HG03159 (cell line): ENCODE data around the gene MRTFA.
A peak's percentile ranks its signal among the peaks of the same experiment; 100 is the strongest.

ENCODE experiments used
- ATAC-seq: cut with Tn5 transposase; IDR thresholded peaks from one replicate; pipeline ENCODE4 v1.9.1; 2021; ENCODE audit warnings: mild to moderate bottlenecking, moderate library complexity; ENCODE audit not compliant: unreplicated experiment

The MRTFA gene

DNA sequence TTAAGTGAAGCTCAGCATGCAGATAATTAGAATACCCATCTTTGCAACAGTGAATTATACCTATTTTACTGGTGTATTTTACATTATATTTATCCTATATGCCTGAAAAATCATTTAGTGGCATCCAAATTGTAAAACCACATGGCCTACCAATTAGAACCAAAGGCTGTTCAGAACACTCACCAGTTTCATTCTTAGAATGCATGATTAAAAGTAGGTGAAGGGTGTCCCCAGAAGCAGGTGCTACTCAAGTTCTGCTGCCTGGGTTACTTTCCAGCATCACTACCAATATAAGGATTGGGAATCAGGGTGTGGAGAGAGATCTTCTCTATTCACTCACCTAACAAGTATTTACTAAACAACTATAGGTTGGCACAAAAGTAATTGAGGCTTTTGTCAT, 162.8 kb downstream of the MRTFA start:
- no peak for ATAC-seq

DNA sequence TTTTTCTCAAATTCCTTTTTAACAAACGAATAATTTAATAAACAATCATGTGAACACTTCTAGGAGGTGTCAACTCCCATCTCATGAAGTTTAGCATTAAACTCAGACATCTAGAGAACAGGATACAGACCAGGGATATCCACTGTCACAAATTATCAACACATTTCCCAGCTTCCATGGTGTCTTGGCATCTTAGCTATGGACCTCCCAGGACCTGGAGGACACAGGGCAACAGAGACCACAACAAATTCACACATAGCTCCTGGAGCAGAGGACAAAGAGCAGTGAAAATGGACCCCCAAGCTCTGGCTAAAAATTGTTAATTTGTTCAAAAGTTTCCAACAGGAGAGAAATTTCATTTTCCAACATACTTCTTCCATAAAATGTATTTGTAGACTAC, 163.9 kb downstream of the MRTFA start:
- ATAC-seq = no peak

DNA sequence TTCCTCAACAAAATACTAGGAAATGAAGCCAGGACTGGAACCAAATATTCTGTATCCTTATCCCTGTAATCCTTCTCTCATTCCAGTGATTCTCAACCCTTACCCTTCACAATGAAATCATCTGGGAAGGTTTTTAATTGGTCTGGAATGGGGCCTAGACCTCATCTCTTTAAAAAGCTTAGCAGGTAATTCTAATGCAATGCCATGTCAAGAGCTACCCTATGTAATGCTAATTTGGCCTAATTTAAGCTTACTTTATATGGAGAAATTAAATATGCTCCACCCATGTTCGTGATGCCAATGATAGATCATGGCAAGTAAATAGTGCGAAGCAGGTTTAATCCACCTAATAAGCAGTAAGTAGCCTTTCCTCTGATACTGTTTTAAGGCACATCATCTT, 164.5 kb downstream of the MRTFA start:
- ATAC-seq = no peak

DNA sequence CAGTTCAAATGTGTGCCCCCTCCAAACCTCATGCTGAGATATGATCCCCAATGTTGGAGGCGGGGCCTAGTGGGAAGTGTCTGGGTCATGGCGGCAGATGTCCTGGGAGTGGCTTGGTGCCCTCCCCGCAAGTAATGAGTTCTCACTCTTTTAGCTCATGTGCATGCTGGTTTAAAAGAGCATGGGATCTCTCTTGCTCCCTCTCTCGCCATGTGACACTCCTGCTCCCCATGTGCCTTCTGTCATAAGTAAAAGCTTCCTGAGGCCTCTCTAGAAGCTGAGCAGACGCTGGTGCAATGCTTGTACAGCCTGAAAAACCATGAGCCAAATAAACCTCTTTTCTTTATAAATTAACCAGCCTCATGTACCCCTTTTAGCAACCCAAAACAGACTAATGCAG, 167.3 kb downstream of the MRTFA start:
- ATAC-seq = no peak

DNA sequence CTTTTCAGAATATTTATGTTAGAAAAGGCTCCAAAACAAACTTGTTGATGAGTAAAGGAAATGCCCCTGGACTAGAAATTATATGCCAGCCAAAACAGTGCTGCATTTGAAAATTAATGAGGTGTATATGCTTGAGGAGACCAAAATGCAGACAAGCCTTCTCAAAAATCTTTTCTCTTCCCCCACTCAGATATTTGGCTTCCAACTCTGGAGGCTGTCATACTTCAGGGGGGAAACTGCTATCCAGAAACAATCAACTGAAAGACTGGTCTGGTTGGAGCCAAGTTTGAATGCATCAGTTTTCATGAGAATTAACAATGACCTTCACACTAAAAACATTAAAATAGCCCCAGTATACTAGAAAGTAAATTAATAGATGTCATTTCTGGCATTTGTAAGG, 167.9 kb downstream of the MRTFA start:
- ATAC-seq = no peak

DNA sequence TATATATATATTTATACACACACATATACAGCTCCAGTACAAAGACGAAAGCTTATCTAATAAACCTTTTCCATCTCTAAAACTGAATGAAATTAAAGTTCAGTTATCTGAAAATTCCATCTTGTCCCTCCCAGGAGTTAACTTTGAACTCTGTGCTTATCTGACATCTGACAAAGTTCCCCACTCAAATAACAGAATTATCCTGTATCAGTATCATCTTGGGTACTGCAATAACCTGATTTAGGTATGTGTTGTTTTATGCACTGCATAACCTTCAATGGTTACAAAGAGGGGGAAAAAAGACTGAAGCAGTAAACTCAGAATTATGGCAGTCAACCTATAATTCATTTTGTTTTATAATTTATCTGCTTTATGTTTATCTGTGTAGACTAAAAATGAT, 169.5 kb downstream of the MRTFA start:
- no peak for ATAC-seq

DNA sequence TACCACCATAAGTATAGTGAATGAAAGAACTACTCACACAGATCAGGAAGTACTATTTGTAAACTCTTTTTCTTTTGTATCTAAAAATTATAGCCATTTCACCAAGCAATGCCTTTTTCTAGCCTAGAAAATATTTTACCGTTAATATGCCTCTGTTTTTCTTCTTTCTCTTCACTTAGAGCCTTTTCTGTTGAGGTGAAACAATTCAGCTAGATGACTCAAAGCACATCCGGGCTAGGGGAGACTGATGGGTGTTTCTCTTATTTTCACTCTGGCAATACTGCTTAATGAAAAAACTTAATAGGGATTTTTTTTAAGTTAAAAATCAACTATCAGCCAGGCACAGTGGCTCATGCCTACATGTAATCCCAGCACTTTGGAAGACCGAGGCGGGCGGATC, 172.8 kb downstream of the MRTFA start:
- ATAC-seq = peak; percentile 41

DNA sequence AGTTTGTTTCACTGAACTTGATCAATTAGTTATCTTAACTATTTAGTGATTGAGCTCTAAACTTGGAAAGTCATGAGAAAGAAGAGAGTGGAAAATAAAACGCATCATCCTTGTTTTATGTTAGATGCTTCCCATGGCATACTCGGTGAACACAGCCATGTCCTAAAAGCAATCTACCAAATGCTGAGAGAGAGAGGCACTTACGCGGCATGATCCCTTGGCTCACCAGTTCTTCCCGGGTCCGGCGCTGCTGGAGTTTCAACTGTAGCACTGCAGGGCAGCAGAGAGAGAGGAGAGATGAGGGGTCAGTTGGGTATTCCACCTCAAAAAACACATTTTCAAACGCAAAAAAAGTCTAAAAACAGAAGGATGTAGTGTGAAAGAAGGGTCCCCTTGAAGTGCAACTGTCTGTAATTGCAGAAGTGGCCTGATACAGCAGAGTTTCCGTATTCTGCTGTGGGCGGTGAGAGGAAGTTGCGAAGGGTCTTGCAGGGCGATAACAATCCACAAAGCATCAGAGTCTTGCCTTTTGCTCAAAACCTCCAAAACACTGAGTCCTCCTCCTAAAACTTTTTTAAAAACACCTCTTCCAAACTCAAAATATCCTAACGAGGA, 173.4 kb downstream of the MRTFA start:
- ATAC-seq = peak; percentile 69

DNA sequence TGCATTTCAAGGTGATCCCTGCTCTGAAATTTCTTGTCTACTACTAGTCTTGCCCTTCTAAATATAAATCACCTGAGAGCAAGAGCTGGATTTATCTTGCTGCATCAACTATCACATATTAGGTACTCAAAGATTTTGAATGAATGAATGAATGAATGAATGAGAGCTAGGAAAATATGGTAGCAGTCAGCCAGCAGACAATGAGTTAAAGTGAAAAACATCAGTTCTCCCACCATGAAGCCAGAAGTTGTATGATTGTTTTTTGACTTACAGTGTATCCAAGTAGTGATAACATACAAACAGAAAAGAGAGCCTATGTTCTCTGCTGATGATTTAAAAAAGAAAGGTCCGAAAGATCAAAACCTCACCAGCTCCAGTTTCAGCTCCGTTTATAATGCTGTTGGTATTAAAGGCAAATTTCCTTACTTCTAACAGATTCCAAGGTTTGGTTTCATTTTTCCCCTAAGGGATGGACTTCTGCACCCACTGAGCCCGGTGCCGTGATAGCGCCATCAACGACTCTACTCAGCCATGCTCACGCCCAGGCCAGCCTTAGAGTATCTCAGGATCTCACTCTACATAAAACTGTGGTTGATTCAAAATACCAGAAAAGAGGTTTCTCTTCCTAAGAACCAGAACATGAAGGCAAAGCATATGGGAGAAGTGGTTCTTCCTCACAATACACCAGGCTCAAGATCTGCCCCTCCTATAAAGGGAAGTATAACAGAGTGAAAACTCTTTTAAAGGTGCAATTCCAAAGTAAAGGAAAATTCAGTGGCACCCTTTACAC, 174.1 kb downstream of the MRTFA start:
- no peak for ATAC-seq

DNA sequence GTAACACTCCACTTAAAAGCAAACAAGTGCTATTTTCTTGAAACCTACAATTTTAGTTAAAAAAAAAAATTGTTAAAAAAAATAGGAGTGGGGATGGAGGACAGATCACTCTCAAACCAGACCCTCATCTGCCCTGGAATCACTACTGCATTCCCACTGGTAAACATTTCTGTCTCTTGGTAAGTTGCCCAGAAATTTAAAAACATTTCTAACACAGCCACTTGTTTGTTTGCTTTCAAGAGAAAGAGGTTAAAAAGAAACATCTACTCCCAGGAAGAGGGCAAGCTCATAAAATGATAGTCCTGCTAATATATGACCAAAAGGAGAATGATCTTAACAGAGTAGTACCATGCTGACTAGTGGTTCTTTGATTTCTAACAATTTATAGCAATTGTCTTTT, 182.8 kb downstream of the MRTFA start:
- ATAC-seq = no peak

DNA sequence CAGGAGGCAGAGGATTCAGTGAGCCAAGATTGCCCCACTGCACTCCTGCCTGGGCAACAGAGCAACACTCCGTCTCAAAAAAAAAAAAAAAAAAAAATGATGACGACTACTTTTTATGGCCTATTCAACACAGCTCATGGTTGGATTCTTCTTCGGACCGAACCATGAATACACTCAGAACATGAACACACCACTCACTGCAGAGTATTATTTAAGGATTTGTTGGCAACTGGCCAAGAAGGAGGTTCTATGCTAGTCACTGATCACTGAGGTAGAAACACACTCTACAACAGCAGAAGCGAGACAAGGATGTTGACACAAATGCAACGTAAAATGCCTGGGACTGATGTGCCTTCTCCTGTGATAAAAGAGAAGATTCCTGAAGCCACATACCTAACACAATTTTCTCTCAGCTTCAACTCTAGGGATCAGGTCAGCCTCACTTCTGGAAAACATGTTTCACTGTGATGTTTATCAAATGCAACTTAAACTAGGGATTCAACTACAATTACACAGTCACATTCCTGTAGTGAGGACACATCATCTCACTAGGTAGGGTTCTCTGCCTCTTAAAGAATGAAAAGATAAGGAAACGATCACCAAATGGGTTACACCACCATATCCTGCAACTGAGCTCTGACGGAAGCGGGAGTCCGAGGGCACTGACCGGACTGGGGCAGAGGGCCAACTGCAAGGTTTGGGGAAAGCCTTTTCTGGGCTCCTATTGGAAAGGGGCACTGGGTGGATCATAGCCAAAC, 183.6 kb downstream of the MRTFA start:
- ATAC-seq = no peak

DNA sequence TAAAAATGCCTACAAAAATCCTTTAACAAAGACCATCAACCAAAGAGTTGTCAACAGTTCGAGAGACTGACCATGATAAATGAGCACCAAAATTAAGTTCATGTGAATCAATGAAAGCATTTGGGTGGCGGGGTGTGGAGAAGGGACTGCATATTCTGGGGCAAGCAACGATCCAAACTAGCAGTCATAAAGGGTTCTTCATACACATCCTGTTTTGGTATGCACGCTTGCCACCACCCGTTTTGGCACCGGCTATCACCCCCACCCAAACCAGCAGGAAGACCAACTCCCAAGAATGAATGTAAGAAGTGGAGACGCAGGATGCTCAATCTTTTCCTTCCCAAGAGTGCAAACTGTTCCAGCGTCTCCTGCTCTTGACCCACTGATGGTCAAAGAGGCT, 185.3 kb downstream of the MRTFA start:
- no peak for ATAC-seq

DNA sequence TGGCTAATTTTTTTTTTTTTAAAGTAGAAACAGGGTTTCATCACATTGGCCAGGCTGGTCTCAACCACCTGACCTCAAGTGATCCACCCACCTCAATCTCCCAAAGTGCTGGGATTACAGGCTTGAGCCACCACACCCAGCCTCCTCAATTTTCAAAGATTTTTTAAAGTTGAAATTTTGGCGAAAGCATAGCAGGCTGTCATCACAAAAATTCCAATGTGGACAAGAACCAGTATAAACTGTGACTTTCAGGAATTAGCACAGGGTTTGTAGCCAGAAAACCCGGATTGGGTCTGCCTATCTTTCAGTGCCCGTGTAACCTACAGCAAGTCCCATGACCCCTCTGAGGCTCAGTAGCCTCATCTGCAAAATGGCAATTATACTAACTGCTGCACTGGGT, 185.9 kb downstream of the MRTFA start:
- no peak for ATAC-seq

DNA sequence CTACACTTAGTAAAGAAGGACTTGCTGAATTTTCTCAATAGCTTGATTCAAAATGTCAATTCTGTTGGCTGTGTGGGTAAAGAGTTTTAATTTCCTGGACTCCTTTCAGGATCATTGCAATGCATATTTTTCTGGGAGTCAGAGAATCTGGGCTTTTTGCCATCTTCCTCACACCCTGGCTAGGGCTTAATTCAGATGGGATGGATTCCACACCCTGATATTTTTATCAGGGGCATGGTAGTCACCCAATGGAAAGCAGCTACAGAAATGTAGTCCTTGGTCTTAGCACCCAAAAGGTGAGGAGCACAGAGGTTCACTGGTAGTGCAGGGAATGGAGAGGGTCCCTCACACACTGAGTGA, 186.9 kb downstream of the MRTFA start:
- ATAC-seq = no peak

DNA sequence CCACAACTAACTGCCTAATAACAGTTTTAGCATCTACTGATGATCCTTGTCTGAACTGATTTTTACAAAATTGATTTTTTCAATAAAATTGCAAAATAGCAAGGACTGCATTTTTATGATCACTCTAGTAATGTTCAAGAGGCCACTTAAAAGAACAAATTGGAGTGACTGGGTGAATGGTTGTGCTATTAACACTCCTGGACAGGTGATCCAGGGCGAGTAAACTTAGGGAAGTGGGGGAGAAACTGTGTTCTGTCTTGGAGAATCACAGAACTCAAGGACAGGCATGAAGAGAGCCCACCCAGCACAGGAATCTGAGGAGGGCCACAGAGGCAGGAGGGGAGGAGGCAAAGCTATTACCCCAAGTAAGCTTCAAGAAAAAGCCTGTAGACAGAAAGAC, 190.3 kb downstream of the MRTFA start:
- ATAC-seq = no peak

DNA sequence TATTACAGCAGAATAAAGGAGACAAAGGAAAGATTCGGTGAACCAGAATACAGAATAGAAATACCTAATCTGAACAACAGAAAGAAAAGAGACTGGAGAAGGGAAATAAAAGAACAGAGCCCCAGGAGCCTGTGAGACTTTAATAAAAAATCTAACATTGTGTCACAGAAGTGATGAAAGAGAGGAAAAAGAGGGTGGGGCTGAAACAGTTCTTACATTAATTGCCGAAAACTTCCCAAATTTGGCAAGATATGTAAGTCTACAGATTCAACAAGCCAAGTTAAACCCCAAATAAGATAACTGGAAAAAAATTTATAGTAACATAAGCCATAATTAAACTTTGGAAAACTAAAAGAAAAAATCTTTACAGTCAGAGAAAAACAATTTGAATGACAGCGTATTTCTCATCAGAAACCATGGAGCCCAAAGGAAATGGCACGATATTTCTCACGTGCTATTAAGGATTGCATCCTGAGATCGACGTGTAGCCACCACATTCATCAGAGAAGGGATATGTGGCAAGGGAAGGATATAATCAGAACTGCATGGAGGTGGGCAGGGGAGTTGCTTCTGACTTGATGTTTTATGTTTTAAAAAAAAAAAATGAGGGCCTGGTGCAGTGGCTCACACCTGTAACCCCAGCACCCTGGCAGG, 192.2 kb downstream of the MRTFA start:
- no peak for ATAC-seq

DNA sequence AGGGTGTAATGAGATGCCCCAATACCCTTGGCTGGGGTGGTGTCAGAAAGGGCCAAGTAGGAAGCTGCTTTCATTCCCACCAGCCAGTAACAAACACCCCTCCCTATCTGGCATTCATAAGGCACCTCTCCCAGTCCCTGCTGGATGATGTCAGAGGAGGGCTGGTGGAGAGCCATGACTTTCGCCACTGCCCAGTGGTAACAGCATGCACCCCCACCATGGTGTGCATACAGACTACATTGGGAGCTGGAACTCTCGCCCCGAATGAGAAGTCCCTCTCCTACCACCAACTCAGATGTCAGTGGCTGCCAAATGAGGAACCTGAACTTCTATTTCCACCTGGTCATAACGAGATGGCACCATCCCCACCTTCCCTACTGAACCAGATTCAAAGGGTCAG, 192.8 kb downstream of the MRTFA start:
- no peak for ATAC-seq

DNA sequence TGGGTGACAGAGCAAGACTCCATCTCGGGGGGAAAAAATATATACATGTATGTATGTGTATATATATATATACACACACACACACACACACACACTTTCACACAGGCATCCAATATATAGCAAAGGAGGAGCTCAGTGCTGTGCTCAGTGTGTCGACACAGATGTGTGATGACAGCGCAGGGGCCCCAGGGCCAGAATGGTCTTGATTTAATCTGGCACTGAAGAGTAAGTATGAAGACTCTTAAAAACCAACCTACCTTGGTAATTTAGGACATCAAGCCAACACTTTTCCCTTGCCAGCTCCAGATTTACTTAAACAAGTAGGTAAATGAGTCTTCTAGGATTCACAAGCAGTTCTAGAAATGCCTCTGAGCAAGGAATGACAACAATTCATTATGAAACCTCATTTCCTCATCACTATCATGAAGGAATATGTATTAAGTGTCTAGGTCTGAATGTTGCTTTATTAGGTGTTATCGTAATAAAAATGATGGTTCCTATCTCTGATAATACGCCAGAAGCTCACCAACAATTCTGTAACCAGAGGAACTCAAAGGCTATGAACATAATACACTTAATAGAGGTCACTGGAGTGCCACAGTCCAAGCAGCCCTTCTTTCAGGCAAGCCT, 194.6 kb downstream of the MRTFA start:
- no peak for ATAC-seq

DNA sequence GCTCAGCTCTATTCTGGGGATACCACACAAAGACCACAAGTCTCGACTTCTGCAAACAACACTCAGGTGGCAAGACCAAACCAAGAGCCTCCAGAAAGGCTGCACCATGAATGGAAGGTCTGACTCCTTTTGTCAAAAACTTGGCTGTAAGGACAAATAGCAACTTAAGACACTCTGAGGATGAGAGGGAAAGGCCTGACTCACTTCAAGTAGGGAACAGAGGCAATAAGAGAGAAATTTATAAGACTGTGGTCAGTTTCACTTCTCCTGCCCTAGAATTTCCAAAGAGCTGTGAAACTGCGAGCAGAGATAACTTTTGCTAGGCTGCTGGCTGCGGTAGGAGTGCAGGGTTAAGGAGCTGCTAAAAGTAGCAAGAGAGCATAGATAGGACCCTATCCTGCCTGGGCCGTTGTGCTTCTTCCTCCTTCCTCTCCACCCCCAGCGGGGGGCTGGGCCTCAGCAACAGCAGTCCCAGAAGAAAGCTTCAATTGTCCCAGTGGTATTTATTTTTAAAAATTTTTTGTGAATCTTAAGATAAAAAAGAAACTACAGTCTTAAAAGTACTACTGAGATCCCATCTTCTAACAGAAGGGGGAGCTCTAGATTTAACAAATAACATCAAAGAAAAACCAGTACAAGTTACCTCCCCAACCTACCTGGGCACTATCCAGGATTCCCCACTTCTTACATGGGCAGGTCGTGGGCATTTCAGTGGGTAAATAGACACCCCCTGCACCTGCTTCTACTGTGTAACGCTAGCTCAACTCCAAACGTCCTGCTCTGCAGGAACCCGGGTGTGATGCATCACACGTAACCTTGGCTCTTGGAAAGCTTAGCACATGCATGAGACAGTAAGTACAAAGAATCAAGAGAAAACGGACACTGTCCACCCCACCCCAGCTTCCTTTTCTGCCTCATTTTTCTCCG, 199.8 kb downstream of the MRTFA start:
- peak; percentile 74 for ATAC-seq

DNA sequence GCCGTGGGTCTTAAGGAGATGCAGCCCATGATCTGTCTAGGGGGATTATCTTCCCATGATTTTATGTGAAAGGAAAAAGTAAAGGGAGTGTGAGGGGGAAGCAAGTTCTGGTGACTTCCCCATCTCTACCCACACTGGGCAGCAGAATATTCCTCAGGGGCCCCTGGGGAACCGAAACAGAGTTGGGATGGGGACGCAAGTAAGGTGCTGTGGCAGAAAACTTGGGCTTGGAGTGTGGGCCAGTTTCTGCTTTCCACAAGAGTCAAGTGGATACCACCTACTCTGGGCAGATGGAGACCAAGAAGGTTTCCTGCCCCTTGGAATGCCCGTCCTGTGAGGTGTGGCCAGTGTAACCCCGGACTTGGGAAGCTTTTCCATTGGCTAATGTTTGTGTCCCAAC, 201.8 kb downstream of the MRTFA start:
- no peak for ATAC-seq
